Activated CD8-positive, alpha-beta memory T cell treated with anti-CD3 and anti-CD28 coated beads, Interleukin-2, amount 50 U/mL, for 4 hours (primary cell): ENCODE data around the gene TMEM74B.

Experiments
- DNase-seq: peaks from one replicate; pipeline ENCODE4 v3.0.0-alpha.2; 2020

TMEM74B gene

GRCh38 chr20:1131354-1131753 lies 53.4 kb downstream of the TMEM74B start:
- DNase-seq: no peak

GRCh38 chr20:1130847-1131246 lies 53.9 kb downstream of the TMEM74B start:
- no peak for DNase-seq
